HepG2 (cell line): ENCODE results near the gene LIM2. TPM values are rescaled to one million over a fixed set of nuclear protein-coding genes. Genes with fewer than 3 reads are reported as not detected.

Experiments used
- ATAC-seq: fragments of 200-7000 bp; cut with Tn5 transposase; 3 replicates; pipeline ENCODE4 v1.9.1; 2020; ENCODE audit warnings: mild to moderate bottlenecking, moderate library complexity
- BruUV-seq: library from RNA; stranded (reverse); fragments of 400-500 nt; replicated peaks from 2 replicates; lab custom pipeline; 2021; lab: Mats Ljungman, UMichigan
- CTCF ChIA-PET: fragments of 300-600 bp; formaldehyde crosslinking; extraction: SDS; loops from one replicate; lab custom pipeline; 2021; ENCODE audit warnings: low total read pairs, inconsistent platforms, low intra/inter-chr PET ratio; lab: Yijun Ruan, JAX
- POLR2A ChIA-PET: fragments of 350-600 bp; sonication (Branson Sonifier 250); formaldehyde crosslinking; loops from one replicate; lab custom pipeline; 2020; ENCODE audit warnings: antibody characterized with exemption, inconsistent platforms; lab: Yijun Ruan, JAX
- DNase-seq: peaks from one replicate; pipeline ENCODE4 v3.0.0-alpha.2; 2015; ENCODE audit warnings: low spot score
- FAIRE-seq: peaks from 3 replicates; lab custom pipeline; 2011; peaks lifted over from hg19 to GRCh38; lab: Jason Lieb, UNC
- H2AFZ ChIP-seq: one replicate; pipeline ENCODE4 v1.6.1; 2011; ENCODE audit warnings: low read length, inconsistent platforms
- H3K27ac ChIP-seq: fragments of 300-600 bp; 3 replicates; pipeline ENCODE4 v1.8.0; 2011; ENCODE audit warnings: mixed run types, mild to moderate bottlenecking, mixed read lengths, low read length, inconsistent platforms; ENCODE audit not compliant: insufficient read depth; ENCODE audit errors: extremely low read length
- H3K27me3 ChIP-seq, 2 experiments: fragments of 200-600 bp in 1 of 2; 2 replicates in 1 of 2; 3 replicates in 1 of 2; pipeline versions ENCODE4 v1.6.0 to v1.8.0; 2011; ENCODE audit warnings: low read length in 2 of 2, mild to moderate bottlenecking in 2 of 2, moderate library complexity in 2 of 2, inconsistent platforms in 1 of 2; ENCODE audit not compliant: insufficient read depth in 2 of 2, control insufficient read depth in 1 of 2
- H3K36me3 ChIP-seq, 2 experiments: fragments of 200-600 bp in 1 of 2; replicated peaks in 1 of 2; 2 replicates in 1 of 2; 3 replicates in 1 of 2; pipeline versions ENCODE4 v1.5.1 to v1.8.0; 2011; ENCODE audit warnings: low read length in 2 of 2, inconsistent platforms in 1 of 2; ENCODE audit not compliant: insufficient read depth in 2 of 2, control insufficient read depth in 1 of 2
- H3K4me1 ChIP-seq: 2 replicates; pipeline ENCODE4 v1.5.1; 2012; ENCODE audit warnings: low read length, inconsistent platforms; ENCODE audit not compliant: insufficient read depth
- H3K4me2 ChIP-seq: 2 replicates; pipeline ENCODE4 v1.6.0; 2011; ENCODE audit warnings: low read depth, low read length, inconsistent platforms
- H3K4me3 ChIP-seq, 3 experiments: fragments of 200-600 bp in 1 of 3; sonication (generic), shearing (Covaris generic) in 1 of 3; replicated peaks in 1 of 3; 2 replicates each; pipeline ENCODE4 v1.5.1; 2011 to 2016; ENCODE audit warnings: low read length in 3 of 3, inconsistent platforms in 2 of 3, low read depth in 2 of 3, mild to moderate bottlenecking in 2 of 3, control low read depth in 1 of 3, mixed read lengths in 1 of 3; ENCODE audit not compliant: insufficient read depth in 1 of 3
- H3K79me2 ChIP-seq: one replicate; pipeline ENCODE4 v1.6.1; 2011; ENCODE audit warnings: low read length, inconsistent platforms; ENCODE audit not compliant: insufficient read depth
- H3K9ac ChIP-seq: 2 replicates; pipeline ENCODE4 v1.6.0; 2011; ENCODE audit warnings: mild to moderate bottlenecking, low read depth, low read length, inconsistent platforms; ENCODE audit not compliant: insufficient read depth
- H3K9me3 ChIP-seq: 2 replicates; pipeline ENCODE4 v1.5.1; 2012; ENCODE audit warnings: mild to moderate bottlenecking, low read length
- H4K20me1 ChIP-seq: 2 replicates; pipeline ENCODE4 v1.6.0; 2011; ENCODE audit warnings: inconsistent platforms, mild to moderate bottlenecking, low read length, moderate library complexity; ENCODE audit not compliant: insufficient read depth
- ARID2 ChIP-seq: sonication (generic); formaldehyde crosslinking; IDR thresholded peaks from 2 replicates; pipeline ENCODE4 v1.8.1; 2022; ENCODE audit warnings: mild to moderate bottlenecking, missing genetic modification reagents, borderline replicate concordance
- BRCA1 ChIP-seq: sonication (generic); formaldehyde crosslinking; IDR thresholded peaks from 2 replicates; pipeline ENCODE4 v1.4.0; 2020; ENCODE audit warnings: missing genetic modification reagents
- GTF2F1 ChIP-seq: fragments of 150-350 bp; IDR thresholded peaks from 2 replicates; pipeline ENCODE4 v1.6.1; 2014; ENCODE audit warnings: low read length
- IRX3 ChIP-seq: sonication (generic); formaldehyde crosslinking; IDR thresholded peaks from 2 replicates; pipeline ENCODE4 v1.8.1; 2023; ENCODE audit warnings: mild to moderate bottlenecking, low read depth, missing genetic modification reagents, borderline replicate concordance
- MIER2 ChIP-seq: IDR thresholded peaks from 2 replicates; pipeline ENCODE4 v1.6.1; 2016; ENCODE audit warnings: missing biosample characterization, missing genetic modification reagents
- POLR2G ChIP-seq: fragments of 200-400 bp; formaldehyde crosslinking; IDR thresholded peaks from 2 replicates; pipeline ENCODE4 v1.6.1; 2018; ENCODE audit warnings: mild to moderate bottlenecking, low read depth, low read length, moderate library complexity
- RAD21 ChIP-seq: fragments of 450-650 bp; formaldehyde crosslinking; IDR thresholded peaks from 2 replicates; pipeline ENCODE4 v1.5.0; 2020; ENCODE audit warnings: mild to moderate bottlenecking
- TEAD3 ChIP-seq: optimal IDR thresholded peaks from 2 replicates; pipeline ENCODE3; 2016; ENCODE audit warnings: borderline replicate concordance
- WIZ ChIP-seq: sonication (generic); formaldehyde crosslinking; IDR thresholded peaks from 2 replicates; pipeline ENCODE4 v1.5.1; 2020; ENCODE audit warnings: mild to moderate bottlenecking, missing genetic modification reagents
- XBP1 ChIP-seq: sonication (generic); formaldehyde crosslinking; IDR thresholded peaks from 2 replicates; pipeline ENCODE4 v1.5.0; 2020; ENCODE audit warnings: missing genetic modification reagents
- ZFP36L2 ChIP-seq: sonication (generic); formaldehyde crosslinking; IDR thresholded peaks from 2 replicates; pipeline ENCODE4 v1.4.0; 2020; ENCODE audit warnings: missing genetic modification reagents
- ZNF225 ChIP-seq: sonication (generic); formaldehyde crosslinking; IDR thresholded peaks from 2 replicates; pipeline ENCODE4 v1.4.0; 2020; ENCODE audit warnings: mild to moderate bottlenecking, missing genetic modification reagents
- ZNF256 ChIP-seq: sonication (generic); formaldehyde crosslinking; conservative IDR thresholded peaks from 2 replicates; pipeline ENCODE4 v1.4.0; 2020; ENCODE audit warnings: missing genetic modification reagents
- ZNF280B ChIP-seq: sonication (generic); formaldehyde crosslinking; IDR thresholded peaks from 2 replicates; pipeline ENCODE4 v1.5.0; 2020; ENCODE audit warnings: missing genetic modification reagents, mild to moderate bottlenecking, borderline replicate concordance
- ZNF484 ChIP-seq: sonication (generic); formaldehyde crosslinking; IDR thresholded peaks from 2 replicates; pipeline ENCODE4 v1.5.1; 2020; ENCODE audit warnings: mild to moderate bottlenecking, low read depth, missing genetic modification reagents, borderline replicate concordance
- ZNF597 ChIP-seq: sonication (generic); formaldehyde crosslinking; IDR thresholded peaks from 2 replicates; pipeline ENCODE4 v1.5.0; 2020; ENCODE audit warnings: missing genetic modification reagents
- ZNF672 ChIP-seq: sonication (generic); formaldehyde crosslinking; IDR thresholded peaks from 2 replicates; pipeline ENCODE4 v1.8.1; 2022; ENCODE audit warnings: missing genetic modification reagents
- WGBS: methylation state at CpG from one replicate; pipeline ENCODE4 v1.1.6; 2017; ENCODE audit warnings: low lambda C conversion rate; 5-methylcytosine and 5-hydroxymethylcytosine counted together
- in situ Hi-C: cut with HindIII; loops from 2 replicates; pipeline ENCODE4 v1.10.0; 2017; ENCODE audit warnings: low pct_unique_long_range_greater_than_20kb; ENCODE audit not compliant: extremely low pct_ligation_motif_present
- intact Hi-C: fragments of 100-400 bp; cut with micrococcal nuclease; formaldehyde crosslinking; loops from one replicate; pipeline ENCODE4 v1.10.0; 2022; ENCODE audit not compliant: unreplicated experiment
- polyA plus RNA-seq, 8 experiments: library from polyadenylated mRNA; depleted of rRNA in 3 of 8; stranded (reverse) in 7 of 8; unstranded in 1 of 8; fragments of >200 nt; fragmentation: Illumina TruSeq in 4 of 8; extraction: Trizol in 4 of 8; gene quantifications; 2 replicates each; pipeline versions ENCODE4 v1.2.1 to v1.2.3, GENCODE V29; 2011 to 2016; ENCODE audit warnings: low read depth in 4 of 8, missing spikeins in 1 of 8, mixed read lengths in 1 of 8; ENCODE audit not compliant: insufficient read depth in 1 of 8
- total RNA-seq, 5 experiments: library from RNA; depleted of rRNA; stranded (reverse); fragments of >200 nt; fragmentation: Illumina TruSeq; extraction: Trizol; gene quantifications; 2 replicates each; pipeline ENCODE4 v1.2.3, GENCODE V29; 2016; ENCODE audit warnings: low read depth in 1 of 5
- TF ChIP-seq, protein P1 (sequence below): sonication (generic); formaldehyde crosslinking; IDR thresholded peaks from 2 replicates; pipeline ENCODE4 v1.4.0; 2020; ENCODE audit warnings: mild to moderate bottlenecking, low read depth, missing genetic modification reagents
- TF ChIP-seq, protein P2 (sequence below): IDR thresholded peaks from 2 replicates; pipeline ENCODE4 v1.6.1; 2016

LIM2 gene
- total and polyA plus RNA-seq, 2 of the 13 experiments (the other 11 are each of a cell fraction or from before 2014, with no cell fraction given), result 1.3 TPM; not detected in 1

DNA sequence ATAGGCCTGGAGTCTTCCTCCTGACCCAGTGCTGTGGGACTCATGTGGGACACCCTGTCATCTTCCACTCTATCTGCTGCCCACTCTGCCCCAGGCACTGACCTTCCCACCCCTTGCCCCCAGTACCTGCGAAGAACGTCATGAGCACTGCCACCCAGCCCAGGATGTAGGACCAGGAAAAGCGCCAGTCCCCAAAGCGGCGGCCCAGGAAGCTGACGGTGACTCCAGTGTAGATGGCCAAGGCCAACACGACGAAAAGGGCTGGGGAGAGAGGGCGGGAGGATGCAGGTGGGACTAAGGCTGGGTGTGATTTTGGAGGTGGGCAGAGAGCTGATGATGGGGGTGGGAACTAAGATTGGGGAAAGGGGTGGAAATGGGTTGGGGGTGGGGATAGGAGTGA is 7.4 kb downstream of the LIM2 start (continued):
- TF ChIP-seq MIER2 (CRISPR knock-in tag), result no peak
- TF ChIP-seq XBP1 (CRISPR knock-in tag), result no peak
- no peak for TF ChIP-seq TEAD3 (CRISPR knock-in tag)
- no peak for TF ChIP-seq GTF2F1
- TF ChIP-seq ZNF280B, result no peak
- no peak for TF ChIP-seq ZNF225 (CRISPR knock-in tag)
- TF ChIP-seq IRX3 (CRISPR knock-in tag), result no peak
- TF ChIP-seq RAD21 (CRISPR knock-in tag), result no peak
- TF ChIP-seq, protein P1, sequence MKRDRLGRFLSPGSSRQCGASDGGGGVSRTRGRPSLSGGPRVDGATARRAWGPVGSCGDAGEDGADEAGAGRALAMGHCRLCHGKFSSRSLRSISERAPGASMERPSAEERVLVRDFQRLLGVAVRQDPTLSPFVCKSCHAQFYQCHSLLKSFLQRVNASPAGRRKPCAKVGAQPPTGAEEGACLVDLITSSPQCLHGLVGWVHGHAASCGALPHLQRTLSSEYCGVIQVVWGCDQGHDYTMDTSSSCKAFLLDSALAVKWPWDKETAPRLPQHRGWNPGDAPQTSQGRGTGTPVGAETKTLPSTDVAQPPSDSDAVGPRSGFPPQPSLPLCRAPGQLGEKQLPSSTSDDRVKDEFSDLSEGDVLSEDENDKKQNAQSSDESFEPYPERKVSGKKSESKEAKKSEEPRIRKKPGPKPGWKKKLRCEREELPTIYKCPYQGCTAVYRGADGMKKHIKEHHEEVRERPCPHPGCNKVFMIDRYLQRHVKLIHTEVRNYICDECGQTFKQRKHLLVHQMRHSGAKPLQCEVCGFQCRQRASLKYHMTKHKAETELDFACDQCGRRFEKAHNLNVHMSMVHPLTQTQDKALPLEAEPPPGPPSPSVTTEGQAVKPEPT (CRISPR knock-in tag), result no peak
- TF ChIP-seq ZFP36L2 (CRISPR knock-in tag), result no peak
- no peak for TF ChIP-seq WIZ (CRISPR knock-in tag)
- no peak for TF ChIP-seq ARID2
- TF ChIP-seq, all 625 proteins: peak for 0

DNA sequence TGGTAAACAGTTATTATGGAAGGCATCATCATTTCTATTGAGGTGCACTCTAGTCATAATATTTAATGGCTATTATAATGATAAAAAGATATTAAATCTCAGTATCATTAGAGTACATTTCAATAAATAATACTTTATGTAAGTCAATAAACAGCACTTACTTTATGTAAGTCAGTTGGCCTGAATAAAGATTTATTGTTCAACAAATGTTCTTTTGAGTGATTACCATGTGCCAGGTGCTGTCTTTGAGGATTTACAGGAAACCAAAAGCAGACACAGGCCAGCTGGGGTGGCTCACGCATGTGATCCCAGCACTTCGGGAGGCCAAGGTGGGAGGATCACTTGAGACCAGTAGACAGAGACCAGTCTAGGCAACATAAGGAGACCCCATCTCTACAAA is 10.4 kb downstream of the LIM2 start:
- Histone ChIP-seq H3K9me3 (peaks cover 5% of the 10 kb centered on the region), H2AFZ (no peak overlapping the region), H4K20me1 (no peaks in the 10 kb centered on the region), H3K36me3 (no peaks in the 10 kb centered on the region), H3K9ac (no peak overlapping the region), H3K4me3 (no peak overlapping the region), H3K4me1 (peaks cover 20% of the 10 kb centered on the region), H3K79me2 (no peaks in the 10 kb centered on the region), H3K27me3 (peaks cover 0 to 13% of the 10 kb centered on the region in 2 experiments; a peak in 2 of 5 replicates), H3K4me2 (no peak overlapping the region), H3K27ac (no peak overlapping the region)
- CTCF ChIA-PET, result no interaction called here
- 73% methylated on average over 2 of the region's 2 CpGs for WGBS
- no peak for TF ChIP-seq BRCA1 (CRISPR knock-in tag)
- TF ChIP-seq POLR2G, result no peak
- no peak for TF ChIP-seq ZNF597 (CRISPR knock-in tag)
- no peak for TF ChIP-seq ZNF256 (CRISPR knock-in tag)
- TF ChIP-seq, protein P2, sequence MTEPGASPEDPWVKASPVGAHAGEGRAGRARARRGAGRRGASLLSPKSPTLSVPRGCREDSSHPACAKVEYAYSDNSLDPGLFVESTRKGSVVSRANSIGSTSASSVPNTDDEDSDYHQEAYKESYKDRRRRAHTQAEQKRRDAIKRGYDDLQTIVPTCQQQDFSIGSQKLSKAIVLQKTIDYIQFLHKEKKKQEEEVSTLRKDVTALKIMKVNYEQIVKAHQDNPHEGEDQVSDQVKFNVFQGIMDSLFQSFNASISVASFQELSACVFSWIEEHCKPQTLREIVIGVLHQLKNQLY (CRISPR knock-in tag), result no peak
- TF ChIP-seq ZNF484 (CRISPR knock-in tag), result no peak
- no peak for TF ChIP-seq ZNF672 (CRISPR knock-in tag)
- DNase-seq (no peak), ATAC-seq (no peak), FAIRE-seq (no peak)
- POLR2A ChIA-PET, result interaction anchor here (1.8 kb wide), 1 partner anchor 10 kb away, joined by 8 read pairs; no protein-coding TSS in a partner anchor
- BruUV-seq, result no TSS peak
- in situ Hi-C loops, result no loop called here
- intact Hi-C loops, result no loop called here
